CD4-positive, CD25-positive, alpha-beta regulatory T cell (primary cell): ENCODE data around the gene RBM41. TPM values are rescaled to one million over a fixed set of nuclear protein-coding genes. Genes with fewer than 3 reads are reported as not detected.
"Not testable (repeated sequence)": the region's sequence is repeated elsewhere in the genome, so short reads cannot be mapped to it uniquely, and the experiment has no call there.

Source experiments
- ATAC-seq, 2 donors: fragments of 150-1000 bp; cut with Tn5 transposase; one replicate each; pipeline ENCODE4 v1.10.0; 2021; ENCODE audit warnings: low read depth in 2 of 2, moderate number of reproducible peaks in 2 of 2, moderate library complexity in 1 of 2
- DNase-seq, 3 donors: peaks; one replicate each; pipeline versions ENCODE4 v3.0.0 to v3.0.0-alpha.2; 2012 to 2022; ENCODE audit warnings: mixed read lengths in 1 of 3
- H3K27ac ChIP-seq: one replicate; pipeline ENCODE4 v1.7.0; 2013; ENCODE audit warnings: mild to moderate bottlenecking, low read length; ENCODE audit not compliant: insufficient read depth, poor library complexity, severe bottlenecking
- H3K27me3 ChIP-seq: one replicate; pipeline ENCODE4 v1.7.0; 2013; ENCODE audit warnings: low read length; ENCODE audit not compliant: control insufficient read depth, insufficient read depth
- H3K36me3 ChIP-seq: one replicate; pipeline ENCODE4 v1.7.0; 2013; ENCODE audit warnings: mild to moderate bottlenecking, low read length, moderate library complexity; ENCODE audit not compliant: control insufficient read depth, insufficient read depth
- H3K4me1 ChIP-seq: 2 replicates; pipeline ENCODE4 v1.7.0; 2013; ENCODE audit warnings: mild to moderate bottlenecking, low read length; ENCODE audit not compliant: insufficient read depth, control insufficient read depth, poor library complexity, severe bottlenecking
- H3K4me3 ChIP-seq: one replicate; pipeline ENCODE4 v1.7.0; 2013; ENCODE audit warnings: low read depth, mild to moderate bottlenecking, low read length, moderate library complexity
- H3K9me3 ChIP-seq, 2 experiments: 1 replicate in 1 of 2; 2 replicates in 1 of 2; pipeline ENCODE4 v1.7.0; 2013; ENCODE audit warnings: low read length in 2 of 2, mild to moderate bottlenecking in 1 of 2, moderate library complexity in 1 of 2; ENCODE audit not compliant: control insufficient read depth in 2 of 2
- H3K27ac Mint-ChIP-seq, 3 donors: one replicate each; pipeline ENCODE4 v1.8.0; 2020 to 2022; ENCODE audit warnings: mild to moderate bottlenecking in 3 of 3, mixed read lengths in 3 of 3, moderate library complexity in 2 of 3
- H3K27me3 Mint-ChIP-seq: one replicate; pipeline ENCODE4 v1.8.0; 2022; ENCODE audit warnings: mild to moderate bottlenecking, mixed read lengths
- H3K36me3 Mint-ChIP-seq: one replicate; pipeline ENCODE4 v1.8.0; 2020; ENCODE audit warnings: mixed read lengths
- H3K4me1 Mint-ChIP-seq, 4 donors: one replicate each; pipeline ENCODE4 v1.8.0; 2020 to 2022; ENCODE audit warnings: mixed read lengths in 4 of 4, mild to moderate bottlenecking in 1 of 4
- H3K4me3 Mint-ChIP-seq, 4 donors: one replicate each; pipeline ENCODE4 v1.8.0; 2020 to 2022; ENCODE audit warnings: mild to moderate bottlenecking in 4 of 4, mixed read lengths in 4 of 4, moderate library complexity in 3 of 4
- H3K9me3 Mint-ChIP-seq, 7 donors: one replicate each; pipeline ENCODE4 v1.8.0; 2020 to 2022; ENCODE audit warnings: mixed read lengths in 7 of 7, mild to moderate bottlenecking in 3 of 7, moderate library complexity in 2 of 7
- polyA plus RNA-seq, 4 donors: library from polyadenylated mRNA; unstranded; fragments of 300-500 nt; fragmentation: Illumina TruSeq; gene quantifications; one replicate each; pipeline ENCODE4 v1.2.3, GENCODE V29; 2021
- total RNA-seq: library from RNA; stranded (reverse); gene quantifications from one replicate; pipeline ENCODE4 v1.2.3, GENCODE V29; 2022

RBM41 gene
- 16.8 TPM for total RNA-seq
- polyA plus RNA-seq: 10 to 100 TPM in 2 of 4 donors, 1 to 10 TPM in 2; 5.3 to 10.3 (median 9.6) TPM

- Mint-ChIP-seq H3K27me3 (no peaks in the 10 kb centered on the region), H3K36me3 (peaks cover 14% of the 10 kb centered on the region), H3K4me3 (peak within 1 kb of the TSS; percentile 98 to 99 (median 98)), H3K4me1 (peaks cover 0 to 42% (median 28%) of the 10 kb centered on the region in 4 donors), H3K9me3 (peaks cover 0 to 2% (median 0%) of the 10 kb centered on the region in 7 donors), H3K27ac (peak within 1 kb of the TSS; percentile 93 to 98 (median 96))
- no peaks in the 10 kb centered on the region for H3K27me3 ChIP-seq
- H3K4me1 ChIP-seq: peaks cover 6% of the 10 kb centered on the region
- H3K27ac ChIP-seq: peak within 1 kb of the TSS; percentile 51
- peak within 1 kb of the TSS; percentile 84 for H3K4me3 ChIP-seq
- peaks cover 26% of the 10 kb centered on the region for H3K36me3 ChIP-seq
- no peaks in the 10 kb centered on the region for H3K9me3 ChIP-seq
- ATAC-seq (peak; percentile 100), DNase-seq (peak; percentile 62 to 89 (median 78))
Observed at GRCh38 chrX:107118322-107119147, at the start of gene RBM41. Gene RBM41 (minus strand): TSS chrX:107118822. CDS start chrX:107118773, 49 bp downstream.

- ATAC-seq (no peak), DNase-seq (no peak)
- peak overlapping the region in 2 of 3 donors; percentile 20 to 53 for H3K27ac Mint-ChIP-seq
- no peaks in the 10 kb centered on the region for H3K9me3 ChIP-seq
- H3K4me1 ChIP-seq: no peaks in the 10 kb centered on the region
- no peak overlapping the region for H3K4me3 Mint-ChIP-seq
- H3K36me3 ChIP-seq: no peaks in the 10 kb centered on the region
- H3K27me3 ChIP-seq: no peaks in the 10 kb centered on the region
- peaks cover 0 to 4% (median 0%) of the 10 kb centered on the region in 4 donors for H3K4me1 Mint-ChIP-seq
- H3K36me3 Mint-ChIP-seq: no peaks in the 10 kb centered on the region
- H3K9me3 Mint-ChIP-seq: peaks cover 0 to 3% (median 0%) of the 10 kb centered on the region in 7 donors
- no peak overlapping the region for H3K27ac ChIP-seq
- peaks cover 5% of the 10 kb centered on the region for H3K27me3 Mint-ChIP-seq
- no peak overlapping the region for H3K4me3 ChIP-seq
Observed at GRCh38 chrX:107168257-107168656, 49.6 kb upstream of the RBM41 start.

GRCh38 chrX:107167163-107167921 lies 48.7 kb upstream of the RBM41 start:
- no peaks in the 10 kb centered on the region for H3K36me3 Mint-ChIP-seq
- Histone ChIP-seq H3K9me3 (no peaks in the 10 kb centered on the region), H3K27me3 (no peaks in the 10 kb centered on the region), H3K27ac (no peak overlapping the region), H3K4me3 (no peak overlapping the region), H3K36me3 (no peaks in the 10 kb centered on the region), H3K4me1 (no peaks in the 10 kb centered on the region)
- ATAC-seq: no peak
- H3K4me1 Mint-ChIP-seq: peaks cover 0 to 4% (median 0%) of the 10 kb centered on the region in 4 donors
- peaks cover 5% of the 10 kb centered on the region for H3K27me3 Mint-ChIP-seq
- peaks cover 0 to 2% (median 0%) of the 10 kb centered on the region in 7 donors for H3K9me3 Mint-ChIP-seq
- no peak overlapping the region for H3K27ac Mint-ChIP-seq
- DNase-seq: no peak
- H3K4me3 Mint-ChIP-seq: no peak overlapping the region

- not testable (repeated sequence) for H3K36me3 Mint-ChIP-seq, ATAC-seq, DNase-seq, H3K4me3 ChIP-seq, H3K27me3 ChIP-seq, H3K36me3 ChIP-seq, H3K9me3 ChIP-seq, H3K27ac ChIP-seq, H3K27ac Mint-ChIP-seq, H3K27me3 Mint-ChIP-seq, H3K4me1 Mint-ChIP-seq, H3K9me3 Mint-ChIP-seq, H3K4me3 Mint-ChIP-seq, H3K4me1 ChIP-seq
Observed at GRCh38 chrX:107157618-107158017, 39.0 kb upstream of the RBM41 start.

GRCh38 chrX:107155621-107156430 lies 37.2 kb upstream of the RBM41 start:
- ATAC-seq, H3K4me1 Mint-ChIP-seq: not testable (repeated sequence)

GRCh38 chrX:107154787-107155620 lies 36.4 kb upstream of the RBM41 start:
- ATAC-seq: peak; percentile 53 to 80
- DNase-seq: peak in 1 of 3 donors; percentile 40

More at GRCh38 chrX:107155621-107156430, 37.2 kb upstream of the RBM41 start:
- peak in 1 of 3 donors; percentile 11 for DNase-seq
- H3K9me3 Mint-ChIP-seq, H3K27me3 Mint-ChIP-seq, H3K4me1 ChIP-seq, H3K9me3 ChIP-seq, H3K36me3 ChIP-seq, H3K27me3 ChIP-seq, H3K27ac ChIP-seq, H3K36me3 Mint-ChIP-seq: not testable (repeated sequence)
- Mint-ChIP-seq H3K4me3 (peak overlapping the region; percentile 77 to 84 (median 80)), H3K27ac (peak overlapping the region in 1 of 3 donors; percentile 67)
- H3K4me3 ChIP-seq: peak overlapping the region; percentile 52

More at GRCh38 chrX:107154787-107155620, 36.4 kb upstream of the RBM41 start:
- Histone ChIP-seq H3K27me3 (no peaks in the 10 kb centered on the region), H3K27ac (no peak overlapping the region), H3K9me3 (no peaks in the 10 kb centered on the region), H3K4me3 (peak overlapping the region; percentile 52), H3K36me3 (no peaks in the 10 kb centered on the region), H3K4me1 (no peaks in the 10 kb centered on the region)
- Mint-ChIP-seq H3K4me3 (peak overlapping the region; percentile 77 to 84 (median 80)), H3K4me1 (peaks cover 0 to 10% (median 3%) of the 10 kb centered on the region in 4 donors), H3K27me3 (no peaks in the 10 kb centered on the region), H3K36me3 (no peaks in the 10 kb centered on the region), H3K9me3 (peaks cover 0 to 1% (median 0%) of the 10 kb centered on the region in 7 donors), H3K27ac (peak overlapping the region in 1 of 3 donors; percentile 67)
